Measurements from ENCODE around the gene HDAC9.

DNA sequence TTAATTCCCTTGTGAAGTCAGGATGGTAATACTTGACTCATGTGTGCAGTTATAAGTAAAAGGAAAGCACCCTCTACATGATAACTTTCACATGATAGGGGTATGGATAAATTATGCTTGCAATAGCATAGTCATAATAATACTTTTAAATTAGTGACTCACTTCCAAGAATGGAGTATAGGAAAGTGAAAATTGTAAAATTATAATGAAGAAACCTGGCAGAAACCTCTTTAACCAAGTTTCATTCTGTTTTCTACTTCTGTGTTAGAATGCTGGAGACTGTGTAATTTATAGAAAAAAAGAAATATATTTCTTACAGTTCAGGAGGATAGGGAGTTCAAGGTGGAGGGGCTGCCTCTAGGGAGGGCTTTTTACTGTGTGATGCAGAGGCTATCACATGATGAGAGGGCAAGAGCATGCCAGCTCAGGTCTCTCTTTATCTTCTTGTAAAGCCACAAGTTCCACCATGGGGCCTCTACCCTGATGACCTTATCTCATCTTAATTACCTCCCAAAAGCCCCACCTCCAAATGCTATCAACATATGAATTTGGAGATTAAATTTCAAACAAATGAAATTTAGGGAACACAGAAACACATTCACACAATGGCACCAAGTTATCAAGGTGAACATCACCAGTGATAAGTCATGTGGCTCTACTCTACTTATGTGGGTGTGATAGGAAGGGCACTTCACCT, 43.2 kb downstream of the HDAC9 start:
- TF ChIP-seq, protein P1, sequence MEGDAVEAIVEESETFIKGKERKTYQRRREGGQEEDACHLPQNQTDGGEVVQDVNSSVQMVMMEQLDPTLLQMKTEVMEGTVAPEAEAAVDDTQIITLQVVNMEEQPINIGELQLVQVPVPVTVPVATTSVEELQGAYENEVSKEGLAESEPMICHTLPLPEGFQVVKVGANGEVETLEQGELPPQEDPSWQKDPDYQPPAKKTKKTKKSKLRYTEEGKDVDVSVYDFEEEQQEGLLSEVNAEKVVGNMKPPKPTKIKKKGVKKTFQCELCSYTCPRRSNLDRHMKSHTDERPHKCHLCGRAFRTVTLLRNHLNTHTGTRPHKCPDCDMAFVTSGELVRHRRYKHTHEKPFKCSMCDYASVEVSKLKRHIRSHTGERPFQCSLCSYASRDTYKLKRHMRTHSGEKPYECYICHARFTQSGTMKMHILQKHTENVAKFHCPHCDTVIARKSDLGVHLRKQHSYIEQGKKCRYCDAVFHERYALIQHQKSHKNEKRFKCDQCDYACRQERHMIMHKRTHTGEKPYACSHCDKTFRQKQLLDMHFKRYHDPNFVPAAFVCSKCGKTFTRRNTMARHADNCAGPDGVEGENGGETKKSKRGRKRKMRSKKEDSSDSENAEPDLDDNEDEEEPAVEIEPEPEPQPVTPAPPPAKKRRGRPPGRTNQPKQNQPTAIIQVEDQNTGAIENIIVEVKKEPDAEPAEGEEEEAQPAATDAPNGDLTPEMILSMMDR (conservative IDR thresholded peaks at IDR 0.05; ENCODE audit: low read length), result no peak
- TF ChIP-seq EZH2phosphoT487 (IDR thresholded peaks at IDR 0.05; ENCODE audit: borderline replicate concordance), result no peak

All from Loucy (cell line).